Hepatocyte (in vitro differentiated cells): Measurements from ENCODE around the gene AUTS2. TPM values are rescaled to one million over a fixed set of nuclear protein-coding genes. Genes with fewer than 3 reads are reported as not detected.

Source experiments
- DNase-seq: peaks from one replicate; pipeline ENCODE4 v3.0.0-alpha.2; 2016; ENCODE audit warnings: low spot score
- H2AFZ ChIP-seq: fragments of 200-600 bp; sonication (generic); 2 replicates; pipeline ENCODE4 v1.6.0; 2016; ENCODE audit warnings: antibody characterized with exemption, mild to moderate bottlenecking
- H3K27ac ChIP-seq: fragments of 200-600 bp; sonication (generic); 2 replicates; pipeline ENCODE4 v1.5.1; 2016; ENCODE audit warnings: mild to moderate bottlenecking
- H3K27me3 ChIP-seq: fragments of 200-600 bp; sonication (generic); 2 replicates; pipeline ENCODE4 v1.6.1; 2016
- H3K36me3 ChIP-seq: fragments of 200-600 bp; sonication (generic); replicated peaks from 2 replicates; pipeline ENCODE4 v1.5.1; 2016; ENCODE audit warnings: low read depth; ENCODE audit not compliant: insufficient read depth
- H3K4me1 ChIP-seq: fragments of 200-600 bp; sonication (generic); 2 replicates; pipeline ENCODE4 v1.5.1; 2016; ENCODE audit warnings: mild to moderate bottlenecking, moderate library complexity; ENCODE audit not compliant: insufficient read depth
- H3K4me2 ChIP-seq: fragments of 200-600 bp; sonication (generic); 2 replicates; pipeline ENCODE4 v1.6.0; 2016
- H3K4me3 ChIP-seq: fragments of 200-600 bp; sonication (generic); 2 replicates; pipeline ENCODE4 v1.5.1; 2016; ENCODE audit warnings: mild to moderate bottlenecking
- H3K79me2 ChIP-seq: fragments of 200-600 bp; sonication (generic); 2 replicates; pipeline ENCODE4 v1.6.0; 2017; ENCODE audit warnings: mild to moderate bottlenecking
- H3K9me2 ChIP-seq: fragments of 200-600 bp; sonication (generic); replicated peaks from 2 replicates; pipeline ENCODE4 v1.6.0; 2017; ENCODE audit warnings: mild to moderate bottlenecking; ENCODE audit not compliant: insufficient read depth
- H3K9me3 ChIP-seq: fragments of 200-600 bp; sonication (generic); 2 replicates; pipeline ENCODE4 v1.5.1; 2016; ENCODE audit warnings: low read depth, mild to moderate bottlenecking
- H4K20me1 ChIP-seq: fragments of 200-600 bp; sonication (generic); 2 replicates; pipeline ENCODE4 v1.6.0; 2016; ENCODE audit warnings: mild to moderate bottlenecking; ENCODE audit not compliant: insufficient read depth, poor library complexity, severe bottlenecking
- EZH2 ChIP-seq: fragments of 200-600 bp; sonication (generic); IDR thresholded peaks from 2 replicates; pipeline ENCODE4 v1.6.1; 2016; ENCODE audit warnings: antibody characterized with exemption, mild to moderate bottlenecking, borderline replicate concordance
- EZH2phosphoT487 ChIP-seq: fragments of 200-600 bp; sonication (generic); IDR thresholded peaks from one replicate; pipeline ENCODE4 v1.6.1; 2018; ENCODE audit warnings: antibody characterized with exemption, mild to moderate bottlenecking, low read depth, moderate library complexity; ENCODE audit not compliant: unreplicated experiment, severe bottlenecking
- WGBS: methylation state at CpG from one replicate; pipeline ENCODE4 v1.1.6; 2016; ENCODE audit warnings: low lambda C conversion rate; ENCODE audit errors: missing lambda C conversion rate; 5-methylcytosine and 5-hydroxymethylcytosine counted together
- polyA plus RNA-seq: library from polyadenylated mRNA; unstranded; fragments of >200 nt; fragmentation: Nextera tagmentation; extraction: Ambion mirVana; gene quantifications from 2 replicates; pipeline ENCODE4 v1.2.1, GENCODE V29; 2016
- total RNA-seq: library from RNA; depleted of rRNA; stranded (reverse); fragments of >200 nt; gene quantifications from 2 replicates; pipeline ENCODE4 v1.2.3, GENCODE V29; 2014
- TF ChIP-seq, protein P1 (sequence below): fragments of 200-600 bp; sonication (generic); IDR thresholded peaks from 2 replicates; pipeline ENCODE4 v1.5.1; 2016; ENCODE audit warnings: antibody characterized with exemption, mild to moderate bottlenecking; ENCODE audit not compliant: poor library complexity

AUTS2 gene
- total and polyA plus RNA-seq, 2 experiments from 2014 or later = 34.4 to 40.9 TPM

DNA sequence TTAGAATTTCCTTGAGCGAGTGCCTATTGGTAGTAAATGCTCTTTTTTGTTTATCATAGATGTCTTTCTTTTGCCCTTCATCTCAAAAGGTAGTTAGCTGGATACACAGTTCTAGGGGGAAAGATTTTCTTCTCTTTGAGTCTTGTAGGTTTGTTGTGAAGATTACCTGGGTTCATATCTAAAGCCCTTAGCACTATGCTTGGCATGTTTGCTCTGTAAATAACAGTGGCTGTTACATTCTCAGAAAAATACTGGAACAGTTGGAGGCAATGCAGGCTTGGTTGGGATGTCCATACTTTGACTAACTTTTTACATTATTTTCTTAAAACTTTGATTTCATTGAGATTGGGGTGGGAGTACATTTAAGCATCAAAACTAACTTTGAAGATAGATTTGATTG is 144.0 kb downstream of the AUTS2 start:
- Histone ChIP-seq H3K27ac (no peak overlapping the region), H3K4me3 (no peak overlapping the region), H3K9me2 (no peaks in the 10 kb centered on the region), H2AFZ (no peak overlapping the region), H3K4me2 (no peak overlapping the region), H3K36me3 (no peaks in the 10 kb centered on the region), H3K9me3 (no peaks in the 10 kb centered on the region), H4K20me1 (peaks cover 21% of the 10 kb centered on the region), H3K27me3 (no peaks in the 10 kb centered on the region), H3K79me2 (peaks cover 49% of the 10 kb centered on the region), H3K4me1 (peaks cover 20% of the 10 kb centered on the region)
- TF ChIP-seq, protein P1, sequence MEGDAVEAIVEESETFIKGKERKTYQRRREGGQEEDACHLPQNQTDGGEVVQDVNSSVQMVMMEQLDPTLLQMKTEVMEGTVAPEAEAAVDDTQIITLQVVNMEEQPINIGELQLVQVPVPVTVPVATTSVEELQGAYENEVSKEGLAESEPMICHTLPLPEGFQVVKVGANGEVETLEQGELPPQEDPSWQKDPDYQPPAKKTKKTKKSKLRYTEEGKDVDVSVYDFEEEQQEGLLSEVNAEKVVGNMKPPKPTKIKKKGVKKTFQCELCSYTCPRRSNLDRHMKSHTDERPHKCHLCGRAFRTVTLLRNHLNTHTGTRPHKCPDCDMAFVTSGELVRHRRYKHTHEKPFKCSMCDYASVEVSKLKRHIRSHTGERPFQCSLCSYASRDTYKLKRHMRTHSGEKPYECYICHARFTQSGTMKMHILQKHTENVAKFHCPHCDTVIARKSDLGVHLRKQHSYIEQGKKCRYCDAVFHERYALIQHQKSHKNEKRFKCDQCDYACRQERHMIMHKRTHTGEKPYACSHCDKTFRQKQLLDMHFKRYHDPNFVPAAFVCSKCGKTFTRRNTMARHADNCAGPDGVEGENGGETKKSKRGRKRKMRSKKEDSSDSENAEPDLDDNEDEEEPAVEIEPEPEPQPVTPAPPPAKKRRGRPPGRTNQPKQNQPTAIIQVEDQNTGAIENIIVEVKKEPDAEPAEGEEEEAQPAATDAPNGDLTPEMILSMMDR = no peak
- TF ChIP-seq EZH2phosphoT487 (no peak), EZH2 (no peak)
- 76% methylated on average over 1 of the region's 1 CpG for WGBS
- no peak for DNase-seq

DNA sequence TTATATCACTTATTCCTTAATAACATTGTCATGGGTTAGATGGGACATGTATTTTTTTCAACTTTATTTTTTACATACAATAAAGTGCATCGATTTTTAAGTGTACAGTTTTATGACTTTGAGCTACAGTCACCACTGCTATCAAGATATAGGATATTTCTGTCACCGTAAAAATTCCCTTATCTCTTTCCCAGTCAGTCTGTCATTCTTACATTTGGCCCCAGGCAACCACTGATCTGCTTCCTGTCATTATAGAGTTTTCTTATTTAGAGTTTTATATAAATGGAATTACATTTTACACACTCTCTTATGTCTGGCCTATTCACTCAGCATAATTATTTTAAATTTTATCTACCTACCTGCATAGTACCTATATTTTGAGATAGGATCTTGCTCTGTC is 145.2 kb downstream of the AUTS2 start:
- H4K20me1 ChIP-seq = peaks cover 15% of the 10 kb centered on the region
- H3K9me3 ChIP-seq = no peaks in the 10 kb centered on the region
- no peaks in the 10 kb centered on the region for H3K27me3 ChIP-seq
- WGBS = 45% methylated on average over 2 of the region's 2 CpGs
- no peak overlapping the region for H3K4me2 ChIP-seq
- TF ChIP-seq EZH2phosphoT487 = no peak
- TF ChIP-seq, protein P1 = no peak
- TF ChIP-seq EZH2 = no peak
- DNase-seq = no peak
- H3K4me1 ChIP-seq = peaks cover 15% of the 10 kb centered on the region
- H2AFZ ChIP-seq = no peak overlapping the region
- H3K4me3 ChIP-seq = no peak overlapping the region
- H3K79me2 ChIP-seq = peaks cover 49% of the 10 kb centered on the region
- no peaks in the 10 kb centered on the region for H3K9me2 ChIP-seq
- no peak overlapping the region for H3K27ac ChIP-seq
- no peaks in the 10 kb centered on the region for H3K36me3 ChIP-seq

DNA sequence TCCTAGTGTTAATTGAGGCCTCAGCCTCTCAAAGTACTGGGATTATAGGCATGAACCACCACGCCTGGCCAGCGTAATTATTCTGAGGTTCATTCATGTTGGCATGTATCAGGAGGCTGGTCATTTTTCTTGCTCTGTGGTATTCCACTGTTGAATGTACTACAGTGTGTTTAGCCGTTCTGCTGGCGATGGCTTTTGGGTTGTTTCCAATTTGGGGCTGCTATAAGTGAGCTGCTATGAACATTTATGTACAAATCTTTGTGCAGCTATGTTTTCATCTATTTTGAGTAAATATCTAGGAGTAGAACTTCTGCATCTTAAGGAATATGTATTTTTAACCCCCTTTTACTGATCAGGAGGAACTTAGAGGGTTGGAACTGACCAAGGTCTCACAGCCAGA is 145.8 kb downstream of the AUTS2 start:
- no peak overlapping the region for H3K27ac ChIP-seq
- no peaks in the 10 kb centered on the region for H3K36me3 ChIP-seq
- H3K27me3 ChIP-seq = no peaks in the 10 kb centered on the region
- no peak overlapping the region for H2AFZ ChIP-seq
- DNase-seq = no peak
- peaks cover 9% of the 10 kb centered on the region for H3K4me1 ChIP-seq
- H3K4me3 ChIP-seq = no peak overlapping the region
- H3K79me2 ChIP-seq = peaks cover 49% of the 10 kb centered on the region
- H4K20me1 ChIP-seq = peaks cover 9% of the 10 kb centered on the region
- TF ChIP-seq EZH2 = no peak
- H3K9me2 ChIP-seq = no peaks in the 10 kb centered on the region
- H3K4me2 ChIP-seq = no peak overlapping the region
- WGBS = 96% methylated on average over 4 of the region's 4 CpGs
- H3K9me3 ChIP-seq = no peaks in the 10 kb centered on the region

DNA sequence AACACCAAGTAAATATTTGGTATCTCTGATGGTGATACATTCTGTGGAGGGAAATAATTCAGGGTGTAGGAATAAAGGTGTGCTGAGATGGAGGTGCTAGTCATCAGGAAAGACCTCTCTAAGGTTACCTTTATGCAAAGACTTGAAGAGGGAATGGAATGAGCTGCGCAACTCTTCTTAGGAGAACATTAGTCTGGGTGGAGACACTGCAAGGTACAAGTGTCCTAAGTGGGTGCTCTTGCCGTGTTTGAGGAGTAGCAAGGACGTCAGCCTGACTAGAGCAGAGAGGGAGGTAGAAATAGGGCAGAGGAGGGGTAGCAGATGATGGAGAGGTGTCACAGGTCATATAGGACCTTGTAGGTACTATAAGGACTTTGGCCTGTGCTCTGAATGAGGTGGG is 148.1 kb downstream of the AUTS2 start:
- no peaks in the 10 kb centered on the region for H3K9me3 ChIP-seq
- no peaks in the 10 kb centered on the region for H3K9me2 ChIP-seq
- DNase-seq = no peak
- peaks cover 6% of the 10 kb centered on the region for H4K20me1 ChIP-seq
- H3K27me3 ChIP-seq = no peaks in the 10 kb centered on the region
- no peak overlapping the region for H3K4me2 ChIP-seq
- no peak overlapping the region for H3K27ac ChIP-seq
- peaks cover 41% of the 10 kb centered on the region for H3K79me2 ChIP-seq
- TF ChIP-seq, protein P1 = no peak
- TF ChIP-seq EZH2phosphoT487 (no peak), EZH2 (no peak)
- H3K4me3 ChIP-seq = no peak overlapping the region
- no peak overlapping the region for H2AFZ ChIP-seq
- H3K36me3 ChIP-seq = no peaks in the 10 kb centered on the region
- peaks cover 6% of the 10 kb centered on the region for H3K4me1 ChIP-seq
- WGBS = 97% methylated on average over 3 of the region's 3 CpGs
